ENCODE data around the gene TBPL2. TPM values are rescaled to one million over a fixed set of nuclear protein-coding genes. Genes with fewer than 3 reads are reported as not detected.

Gene TBPL2
- total and polyA plus RNA-seq, 2 of the 13 experiments (the other 11 are each of a cell fraction or from before 2014, with no cell fraction given): not detected

DNA sequence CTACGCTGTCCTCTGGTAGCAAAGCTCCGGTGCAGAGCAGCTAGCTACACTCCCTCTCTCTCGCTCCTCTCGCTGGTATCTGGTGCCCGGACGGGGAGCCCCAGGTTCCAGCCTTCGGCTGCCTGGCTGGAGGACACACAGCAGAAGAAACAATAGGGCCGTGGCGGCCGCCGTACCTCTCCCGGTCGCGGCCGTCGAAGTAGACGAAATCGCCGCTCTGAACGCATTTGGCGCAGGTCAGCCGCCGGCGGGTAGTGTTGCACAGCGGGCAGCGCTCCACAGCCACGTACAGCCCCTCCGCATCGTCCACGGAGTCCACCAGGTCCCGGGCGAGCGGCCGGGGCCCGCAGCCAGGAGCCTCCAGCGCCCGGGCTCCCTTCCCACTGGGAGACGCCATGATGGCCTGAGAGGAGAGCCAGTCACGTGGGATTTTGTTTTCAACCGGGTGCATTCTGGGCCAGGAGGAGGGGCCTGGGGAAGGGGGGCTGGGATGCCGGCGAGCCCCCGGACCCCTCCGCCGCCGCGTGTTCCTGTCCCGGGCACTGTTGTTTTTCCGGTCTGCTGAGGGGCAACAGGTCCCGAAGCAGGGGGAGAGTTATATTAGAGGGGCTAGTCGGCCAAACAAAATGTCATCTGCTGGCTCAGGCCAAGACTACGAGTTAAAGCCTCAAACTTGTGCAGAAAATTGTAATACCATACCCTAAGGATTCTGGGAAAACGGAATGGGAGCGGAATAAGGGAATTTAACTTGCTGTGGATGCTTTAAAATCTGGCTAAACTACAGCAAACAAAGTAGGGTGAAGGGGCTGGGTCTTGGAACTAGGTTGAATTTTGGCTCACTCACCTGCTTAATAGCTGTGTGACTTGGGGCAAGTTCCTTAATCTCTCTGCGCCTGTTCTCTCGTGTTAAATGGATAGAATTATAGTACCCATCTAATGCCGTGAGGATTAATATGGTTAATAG, 28.7 kb downstream of the TBPL2 start, which contains the start of gene ATG14 (continued):
- 0 out of 2 replicates have a peak, but pooled peaks have one; percentile 16 for TF ChIP-seq FOXK2 (IDR thresholded peaks at IDR 0.05)
- TF ChIP-seq RFXANK (CRISPR knock-in tag; IDR thresholded peaks at IDR 0.05): 0 out of 2 replicates have a peak, but pooled peaks have one; percentile 43
- TF ChIP-seq RCOR2 (CRISPR knock-in tag; IDR thresholded peaks at IDR 0.05): no peak
- no peak for TF ChIP-seq ZNF550 (CRISPR knock-in tag; IDR thresholded peaks at IDR 0.05; ENCODE audit: borderline replicate concordance)
- peak; percentile 73 for TF ChIP-seq TARDBP (CRISPR knock-in tag; IDR thresholded peaks at IDR 0.05)
- 0 out of 2 replicates have a peak, but pooled peaks have one; percentile 63 for TF ChIP-seq ISX (CRISPR knock-in tag; conservative IDR thresholded peaks at IDR 0.05)
- TF ChIP-seq POLR2G (IDR thresholded peaks at IDR 0.05; ENCODE audit: low read depth, low read length): peak; percentile 92
- TF ChIP-seq TEAD3 (CRISPR knock-in tag; optimal IDR thresholded peaks at IDR 0.05; ENCODE audit: borderline replicate concordance): peak; percentile 43
- TF ChIP-seq KLF11 (CRISPR knock-in tag; IDR thresholded peaks at IDR 0.05): no peak
- TF ChIP-seq ZNF335 (CRISPR knock-in tag; IDR thresholded peaks at IDR 0.05): peak; percentile 35; the same call in 1 of the 2 replicates
- TF ChIP-seq, protein P1, sequence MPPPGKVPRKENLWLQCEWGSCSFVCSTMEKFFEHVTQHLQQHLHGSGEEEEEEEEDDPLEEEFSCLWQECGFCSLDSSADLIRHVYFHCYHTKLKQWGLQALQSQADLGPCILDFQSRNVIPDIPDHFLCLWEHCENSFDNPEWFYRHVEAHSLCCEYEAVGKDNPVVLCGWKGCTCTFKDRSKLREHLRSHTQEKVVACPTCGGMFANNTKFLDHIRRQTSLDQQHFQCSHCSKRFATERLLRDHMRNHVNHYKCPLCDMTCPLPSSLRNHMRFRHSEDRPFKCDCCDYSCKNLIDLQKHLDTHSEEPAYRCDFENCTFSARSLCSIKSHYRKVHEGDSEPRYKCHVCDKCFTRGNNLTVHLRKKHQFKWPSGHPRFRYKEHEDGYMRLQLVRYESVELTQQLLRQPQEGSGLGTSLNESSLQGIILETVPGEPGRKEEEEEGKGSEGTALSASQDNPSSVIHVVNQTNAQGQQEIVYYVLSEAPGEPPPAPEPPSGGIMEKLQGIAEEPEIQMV (CRISPR knock-in tag; IDR thresholded peaks at IDR 0.05; ENCODE audit: low read depth): peak; percentile 16; the same call in 1 of the 2 replicates
- TF ChIP-seq ATF7-NPFF (CRISPR knock-in tag; IDR thresholded peaks at IDR 0.05; ENCODE audit: low read depth): no peak; the same call in 1 of the 2 replicates
- peak; percentile 83 for TF ChIP-seq THAP11 (CRISPR knock-in tag; IDR thresholded peaks at IDR 0.05)
- no peak for TF ChIP-seq ZNF512B (CRISPR knock-in tag; IDR thresholded peaks at IDR 0.05; ENCODE audit: borderline replicate concordance)
- TF ChIP-seq ETV5 (CRISPR knock-in tag; IDR thresholded peaks at IDR 0.05; ENCODE audit: borderline replicate concordance): peak; percentile 43; the same call in 1 of the 2 replicates
- TF ChIP-seq ZNF781 (CRISPR knock-in tag; IDR thresholded peaks at IDR 0.05; ENCODE audit: borderline replicate concordance, not compliant biosample characterization): no peak
- no peak for TF ChIP-seq SIX1 (CRISPR knock-in tag; IDR thresholded peaks at IDR 0.05; ENCODE audit: borderline replicate concordance)
- peak; percentile 68; the same call in 1 of the 2 replicates for TF ChIP-seq ZNF441 (CRISPR knock-in tag; IDR thresholded peaks at IDR 0.05; ENCODE audit: borderline replicate concordance)
- TF ChIP-seq TGIF2 (CRISPR knock-in tag; IDR thresholded peaks at IDR 0.05): peak; percentile 90
- TF ChIP-seq, protein P2, sequence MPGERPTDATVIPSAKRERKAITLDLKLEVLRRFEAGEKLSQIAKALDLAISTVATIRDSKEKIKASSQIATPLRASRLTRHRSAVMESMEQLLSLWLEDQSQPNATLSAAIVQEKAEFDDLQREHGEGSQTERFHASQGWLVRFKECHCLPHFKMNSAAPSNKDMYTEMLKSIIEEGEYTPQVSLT (CRISPR knock-in tag; IDR thresholded peaks at IDR 0.05; ENCODE audit: borderline replicate concordance, low read depth): no peak
- TF ChIP-seq POLR2A (IDR thresholded peaks at IDR 0.05; ENCODE audit: insufficient read depth in 1 of 2, low read depth in 2 of 2, low read length in 2 of 2): peak; percentile 70 to 82
- peak; percentile 99 for TF ChIP-seq KAT8 (CRISPR knock-in tag; IDR thresholded peaks at IDR 0.05)
- TF ChIP-seq HNF4G (IDR thresholded peaks at IDR 0.05; ENCODE audit: borderline replicate concordance, low read depth, low read length): no peak
- TF ChIP-seq HNF4G (CRISPR knock-in tag; IDR thresholded peaks at IDR 0.05; ENCODE audit: borderline replicate concordance, low read depth): no peak
- peak; percentile 59; the same call in 1 of the 2 replicates for TF ChIP-seq ZNF761 (CRISPR knock-in tag; conservative IDR thresholded peaks at IDR 0.05)
- TF ChIP-seq PHF8 (CRISPR knock-in tag; IDR thresholded peaks at IDR 0.05): peak; percentile 94
- no peak for TF ChIP-seq ZNF567 (CRISPR knock-in tag; IDR thresholded peaks at IDR 0.05; ENCODE audit: borderline replicate concordance)

All from HepG2 (cell line).